ENCODE results near the gene CRAMP1. TPM values are rescaled to one million over a fixed set of nuclear protein-coding genes. Genes with fewer than 3 reads are reported as not detected.

Gene CRAMP1
- total RNA-seq, 1 experiment from 2014 or later, result 22.9 TPM

DNA sequence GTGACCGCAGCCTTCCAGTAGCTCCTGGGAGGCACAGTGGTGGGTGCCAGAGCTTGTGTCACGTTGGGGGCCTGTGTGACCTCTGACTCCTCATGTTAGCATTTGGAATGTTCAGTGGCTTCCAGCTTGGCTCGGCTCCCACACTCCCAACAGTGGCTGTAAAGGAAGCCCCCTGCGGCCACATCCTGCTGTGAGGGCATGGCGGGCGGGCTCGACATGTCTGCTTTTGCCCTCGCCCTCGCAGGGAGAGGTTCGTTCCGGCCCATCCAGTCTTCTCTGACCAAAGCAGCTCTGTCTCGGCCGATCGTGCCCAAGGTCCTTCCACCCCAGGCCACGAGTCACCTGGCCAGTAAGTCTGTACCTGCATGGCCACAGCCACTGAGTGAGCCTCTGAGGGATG, 53.7 kb downstream of the CRAMP1 start:
- ATAC-seq (no peak), DNase-seq (ENCODE audit: low read depth, low spot score) (no peak)
- RAD21 ChIA-PET (ENCODE audit: low non-redundant PET in 1 of 2, low total read pairs in 2 of 2, uncharacterized antibody in 2 of 2, unreplicated experiment in 2 of 2), result no interaction called here
- H3K79me2 ChIP-seq (ENCODE audit: insufficient read depth, low read length), result no peaks in the 10 kb centered on the region
- H3K9me3 ChIP-seq (ENCODE audit: control insufficient read depth in 1 of 2, insufficient read depth in 1 of 2, low read depth in 1 of 2, low read length in 2 of 2), result no peaks in the 10 kb centered on the region
- no peak overlapping the region for H3K4me3 ChIP-seq (replicated peaks in 1 of 2; ENCODE audit: low read depth in 1 of 2, low read length in 2 of 2)
- no peak overlapping the region for H3K9ac ChIP-seq (ENCODE audit: low read length)
- H4K20me1 ChIP-seq (ENCODE audit: insufficient read depth), result no peaks in the 10 kb centered on the region
- no peak overlapping the region for H3K4me2 ChIP-seq (ENCODE audit: low read length)
- H2AFZ ChIP-seq (ENCODE audit: low read depth, low read length, poor library complexity, severe bottlenecking), result no peak overlapping the region
- POLR2A ChIA-PET, result interaction anchor here (1.0 kb wide), 1 partner anchor 12 kb away, joined by 3 read pairs; the partner anchor contains the start of gene JPT2
- BruUV-seq (replicated peaks), result no TSS peak
- H3K4me1 ChIP-seq (ENCODE audit: control insufficient read depth in 1 of 2, insufficient read depth in 2 of 2, low read length in 2 of 2), result no peaks in the 10 kb centered on the region
- no peaks in the 10 kb centered on the region for H3K9me2 ChIP-seq (ENCODE audit: insufficient read depth)
- no peak overlapping the region for H3K27ac ChIP-seq (ENCODE audit: low read depth, low read length)
- intact Hi-C loops (cut with micrococcal nuclease), result no loop called here
- H3K27me3 ChIP-seq (ENCODE audit: insufficient read depth, low read length), result no peaks in the 10 kb centered on the region
- TF ChIP-seq FOSL1 (IDR thresholded peaks at IDR 0.05; ENCODE audit: low read depth), result no peak
- TF ChIP-seq SRF (IDR thresholded peaks at IDR 0.05; ENCODE audit: low read depth), result no peak
- no peak for TF ChIP-seq SIN3A (IDR thresholded peaks at IDR 0.05; ENCODE audit: low read depth)
- TF ChIP-seq EGR1 (IDR thresholded peaks at IDR 0.05; ENCODE audit: low read depth), result no peak
- no peak for TF ChIP-seq CTCF (IDR thresholded peaks at IDR 0.05 in 2 of 3, conservative IDR thresholded peaks at IDR 0.05 in 1 of 3; ENCODE audit: borderline replicate concordance in 1 of 3, insufficient read depth in 1 of 3, low read depth in 2 of 3, low read length in 2 of 3)
- no peak for TF ChIP-seq ZFX (IDR thresholded peaks at IDR 0.05)
- no peak for TF ChIP-seq RAD21 (IDR thresholded peaks at IDR 0.05; ENCODE audit: low read depth)
- TF ChIP-seq, protein P1, sequence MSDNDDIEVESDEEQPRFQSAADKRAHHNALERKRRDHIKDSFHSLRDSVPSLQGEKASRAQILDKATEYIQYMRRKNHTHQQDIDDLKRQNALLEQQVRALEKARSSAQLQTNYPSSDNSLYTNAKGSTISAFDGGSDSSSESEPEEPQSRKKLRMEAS (IDR thresholded peaks at IDR 0.05), result no peak
- no peak for TF ChIP-seq ZBTB33 (IDR thresholded peaks at IDR 0.05; ENCODE audit: extremely low read depth, insufficient replicate concordance, low read length)
- no peak for TF ChIP-seq SP1 (IDR thresholded peaks at IDR 0.05; ENCODE audit: low read depth)
- TF ChIP-seq CBX3 (IDR thresholded peaks at IDR 0.05; ENCODE audit: low read depth), result no peak
- CTCF ChIA-PET, result no interaction called here
- H3K36me3 ChIP-seq (ENCODE audit: control insufficient read depth in 1 of 2, insufficient read depth in 2 of 2, low read length in 2 of 2), result peaks cover 34 to 46% of the 10 kb centered on the region in 2 experiments
